Stimulated activated CD4-positive, alpha-beta T cell treated with anti-CD3 and anti-CD28 coated beads, Interleukin-15, amount 100 ng/mL, for 1 hour (primary cell): ENCODE measurements around the gene HLA-DMA.
"Not testable (repeated sequence)": the region's sequence is repeated elsewhere in the genome, so short reads cannot be mapped to it uniquely, and the experiment has no call there.

Source experiments
- DNase-seq, 2 donors: peaks; one replicate each; pipeline ENCODE4 v3.0.0-alpha.2; 2020; ENCODE audit warnings: low read depth in 1 of 2, low spot score in 1 of 2

The HLA-DMA gene

GRCh38 chr6:32954986-32955802 is 2.3 kb upstream of the HLA-DMA start:
- no peak for DNase-seq

- DNase-seq = no peak
These were observed 1.4 kb upstream of the HLA-DMA start for GRCh38 chr6:32954267-32954666.

GRCh38 chr6:32953775-32954174 is 878 bp upstream of the HLA-DMA start:
- no peak for DNase-seq

GRCh38 chr6:32950449-32950848 is 2.4 kb downstream of the HLA-DMA start:
- DNase-seq = no peak

GRCh38 chr6:32950010-32950409 is 2.9 kb downstream of the HLA-DMA start:
- DNase-seq = no peak

GRCh38 chr6:32949113-32949512 is 3.8 kb downstream of the HLA-DMA start:
- no peak for DNase-seq

GRCh38 chr6:32947552-32948465 is 5.1 kb downstream of the HLA-DMA start:
- DNase-seq = no peak

GRCh38 chr6:32946893-32947292 is 6.0 kb downstream of the HLA-DMA start:
- no peak for DNase-seq

GRCh38 chr6:32945953-32946352 is 6.9 kb downstream of the HLA-DMA start:
- no peak for DNase-seq

GRCh38 chr6:32945108-32945760 is 7.7 kb downstream of the HLA-DMA start:
- DNase-seq = no peak

GRCh38 chr6:32943864-32944649 is 8.8 kb downstream of the HLA-DMA start:
- DNase-seq = no peak

GRCh38 chr6:32942555-32943123 is 10.3 kb downstream of the HLA-DMA start:
- DNase-seq = not testable (repeated sequence)

GRCh38 chr6:32941214-32941768 is 11.6 kb downstream of the HLA-DMA start:
- no peak for DNase-seq

GRCh38 chr6:32940656-32941213 is 12.2 kb downstream of the HLA-DMA start, which contains the start of gene HLA-DMB:
Gene HLA-DMB (minus strand): TSS chr6:32941028. CDS start chr6:32940807, 221 bp downstream.
- DNase-seq = no peak

GRCh38 chr6:32938494-32938893 is 14.4 kb downstream of the HLA-DMA start:
- DNase-seq = no peak

- no peak for DNase-seq
These were observed 15.7 kb downstream of the HLA-DMA start for GRCh38 chr6:32937230-32937633.

- DNase-seq = no peak
These were observed 16.4 kb downstream of the HLA-DMA start for GRCh38 chr6:32936239-32937152.

GRCh38 chr6:32935551-32936238 is 17.2 kb downstream of the HLA-DMA start:
- no peak for DNase-seq
